Measurements from ENCODE around the gene FXYD3.

DNA sequence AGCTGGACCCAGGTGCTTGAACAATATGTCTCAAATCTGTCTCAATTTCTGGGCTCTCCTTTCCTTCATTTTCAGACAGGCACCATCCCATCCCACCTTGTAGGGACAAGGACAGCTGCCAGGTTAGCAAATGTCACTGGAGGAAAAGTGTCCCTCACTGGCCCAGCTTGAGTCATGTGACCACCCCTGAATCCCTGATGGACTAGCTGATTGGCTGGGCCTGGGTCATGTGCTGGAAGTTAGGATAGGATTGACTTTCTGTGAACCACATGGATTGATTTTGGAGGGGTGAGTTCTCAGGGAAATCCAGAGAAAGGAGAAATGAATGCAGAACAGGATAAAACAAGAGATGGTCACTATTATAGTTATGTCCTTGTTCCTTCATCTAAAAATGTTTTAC is 28.2 kb upstream of the FXYD3 start:
- TF ChIP-seq CTCF (IDR thresholded peaks at IDR 0.05) (no peak), POLR2A (IDR thresholded peaks at IDR 0.05) (no peak)

Data from right lobe of liver (tissue), 4 donors.